HG03442 (cell line): ENCODE data around the gene IBA57.
"Not testable (repeated sequence)": the region's sequence is repeated elsewhere in the genome, so short reads cannot be mapped to it uniquely, and the experiment has no call there.

Experiments used
- ATAC-seq: cut with Tn5 transposase; IDR thresholded peaks from one replicate; pipeline ENCODE4 v1.9.1; 2021; ENCODE audit warnings: mild to moderate bottlenecking, moderate library complexity; ENCODE audit not compliant: unreplicated experiment

Gene IBA57

DNA sequence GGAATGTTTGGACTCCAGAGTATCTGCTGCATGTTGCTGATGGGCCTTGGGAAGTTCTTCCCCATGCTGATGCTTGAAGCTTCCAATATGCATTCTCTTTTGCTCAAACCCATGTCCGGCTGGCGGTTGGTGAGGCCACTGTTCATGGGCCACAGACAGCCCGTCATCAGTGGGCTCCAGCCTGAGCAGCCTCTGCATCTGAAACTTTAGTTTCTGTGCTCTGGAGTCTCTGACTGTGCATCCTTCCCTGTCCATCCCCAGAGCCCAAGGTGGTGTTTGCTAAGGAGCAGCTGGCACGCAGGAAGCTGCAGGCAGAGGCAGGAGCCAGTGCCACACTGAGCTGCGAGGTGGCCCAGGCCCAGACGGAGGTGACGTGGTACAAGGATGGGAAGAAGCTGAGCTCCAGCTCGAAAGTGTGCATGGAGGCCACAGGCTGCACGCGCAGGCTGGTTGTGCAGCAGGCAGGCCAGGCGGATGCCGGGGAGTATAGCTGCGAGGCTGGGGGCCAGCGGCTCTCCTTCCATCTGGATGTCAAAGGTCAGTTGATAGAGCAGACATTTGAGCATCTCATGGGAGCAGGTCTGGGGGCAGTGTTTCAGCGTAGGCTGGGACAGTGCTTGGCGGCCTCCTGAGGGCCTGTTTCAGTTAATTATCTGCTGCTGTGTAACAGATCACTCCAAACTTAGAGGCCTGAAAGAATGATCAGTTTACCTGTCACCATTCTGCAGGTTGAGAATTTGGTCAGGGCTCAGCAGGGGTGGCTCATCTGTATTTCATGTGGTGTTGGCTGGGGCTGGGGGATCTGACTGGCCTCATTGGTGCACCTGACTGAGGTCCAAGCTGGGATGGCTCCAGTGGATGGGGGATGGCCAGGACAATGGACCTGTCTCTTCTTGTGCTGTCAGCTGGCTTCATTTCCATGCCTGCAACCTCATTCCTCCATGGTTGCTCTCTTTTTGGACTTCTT lies 58.9 kb downstream of the IBA57 start:
- no peak for ATAC-seq

- ATAC-seq = no peak
Observed at GRCh38 chr1:228225165-228225710, 59.6 kb downstream of the IBA57 start.

GRCh38 chr1:228225740-228226139 lies 60.1 kb downstream of the IBA57 start:
- no peak for ATAC-seq

DNA sequence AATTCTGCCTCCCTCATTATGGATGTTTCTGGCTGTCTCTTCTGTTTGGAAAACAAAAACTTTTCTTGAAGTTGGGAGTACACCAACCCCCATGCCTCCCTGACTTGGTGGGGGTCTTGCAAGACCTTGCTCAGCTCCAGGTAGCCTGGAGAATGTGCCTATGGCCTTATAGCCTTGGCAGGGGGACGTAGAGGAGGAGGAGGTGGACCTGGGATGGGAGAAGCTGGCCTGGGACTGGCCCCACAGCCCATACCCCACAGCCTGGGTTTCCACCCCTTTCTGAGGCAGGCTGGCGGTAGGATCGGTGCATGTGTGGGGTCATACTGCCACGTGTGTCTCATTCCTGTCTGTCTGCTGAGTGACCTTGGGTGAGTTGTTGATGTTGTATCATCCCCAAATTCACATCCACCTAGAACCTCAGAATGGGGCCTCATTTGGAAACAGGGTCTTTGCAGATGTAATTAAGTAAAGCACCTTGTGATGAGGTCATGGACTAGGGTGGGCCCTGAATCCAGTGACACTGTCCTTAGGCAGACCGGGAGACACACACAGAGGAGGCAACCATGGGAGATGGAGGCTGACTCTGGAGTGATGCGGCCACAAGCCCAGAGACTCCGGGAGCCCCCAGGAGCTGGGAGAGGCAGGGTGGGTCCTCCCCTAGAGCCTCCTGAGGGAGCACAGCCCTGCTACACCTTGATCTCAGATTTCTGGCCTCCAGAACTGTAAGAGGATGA lies 60.7 kb downstream of the IBA57 start:
- no peak for ATAC-seq

DNA sequence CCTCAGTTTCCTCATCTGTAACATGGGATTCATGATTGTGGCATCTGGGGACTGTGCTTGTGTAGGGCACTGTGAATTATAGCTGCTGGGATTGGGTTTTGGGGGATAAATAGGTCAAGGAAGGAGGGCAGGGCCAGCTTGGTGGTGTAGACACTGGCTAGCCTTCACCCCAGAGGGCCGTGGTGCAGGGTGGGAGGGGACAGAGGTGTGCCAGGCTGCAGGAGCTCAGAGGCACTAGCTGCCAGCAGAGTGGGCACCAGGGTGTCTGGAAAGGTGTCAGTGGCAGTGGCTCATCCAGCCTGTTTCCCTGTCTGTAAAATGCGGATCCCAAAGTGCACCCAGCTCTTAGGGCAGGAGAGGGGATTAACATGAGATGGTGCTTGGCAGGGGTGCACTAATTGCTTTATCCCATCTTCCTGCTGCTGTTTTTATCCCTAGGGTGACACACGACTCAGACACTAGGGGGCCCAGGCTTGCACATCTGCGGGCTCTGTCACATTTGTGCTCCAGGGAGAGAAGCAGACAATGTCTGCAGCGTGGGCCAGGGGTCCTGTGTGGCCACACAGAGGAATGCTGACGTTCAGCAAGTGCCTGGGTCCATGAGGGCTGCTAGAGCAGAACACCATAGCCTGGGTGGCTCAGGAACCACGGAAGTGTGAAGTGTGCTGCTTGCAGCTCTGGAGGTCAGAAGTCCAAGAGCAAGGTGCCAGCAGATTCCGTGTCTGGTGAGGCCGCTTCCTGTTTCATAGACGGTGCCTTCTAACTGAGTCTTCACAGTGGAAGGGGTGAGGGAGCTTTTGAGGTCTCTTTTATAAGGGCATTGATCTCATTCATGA lies 61.6 kb downstream of the IBA57 start:
- no peak for ATAC-seq

GRCh38 chr1:228228147-228228546 lies 62.5 kb downstream of the IBA57 start:
- not testable (repeated sequence) for ATAC-seq

DNA sequence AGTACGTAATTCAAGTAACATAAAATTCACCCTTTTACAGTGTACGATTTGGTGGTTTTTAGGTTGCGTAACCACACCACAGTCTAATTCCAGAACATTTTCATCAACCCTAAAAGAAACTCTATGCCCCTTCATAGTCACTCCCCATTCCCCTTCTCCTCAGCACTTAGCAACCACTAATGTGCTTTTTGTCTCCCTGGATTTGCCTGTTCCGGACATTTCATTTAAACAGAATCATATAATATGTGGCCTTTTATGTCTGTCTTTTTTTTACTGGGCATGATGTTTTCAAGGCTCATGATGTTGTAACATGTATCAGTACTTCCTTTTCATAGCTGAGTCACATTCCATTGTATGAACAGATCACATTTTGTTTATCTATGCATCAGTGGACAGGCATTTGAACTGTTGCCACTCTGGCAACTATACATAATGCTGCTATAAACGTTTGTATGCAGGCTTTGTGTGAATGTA lies 63.0 kb downstream of the IBA57 start:
- ATAC-seq = no peak

DNA sequence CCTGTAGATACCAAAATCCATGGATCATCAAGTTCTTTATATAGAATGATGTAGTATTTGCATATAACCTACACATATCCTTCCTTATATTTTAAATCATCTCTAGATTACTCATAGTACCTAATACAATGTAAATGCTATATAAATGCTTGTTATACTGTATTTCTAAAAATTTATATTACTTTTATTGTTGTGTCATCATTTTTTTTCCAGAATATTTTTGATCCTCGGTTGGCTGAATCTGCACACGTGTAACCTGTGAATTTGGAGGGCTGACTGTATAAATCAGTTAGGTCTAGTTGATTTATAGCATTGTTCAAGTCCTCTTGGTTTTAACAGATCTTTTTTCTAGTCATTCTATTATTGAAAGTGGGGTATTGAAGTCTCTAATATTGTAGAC lies 65.6 kb downstream of the IBA57 start:
- no peak for ATAC-seq
